Stomach (tissue), 9 donors: ENCODE measurements around the gene TLR1. TPM values are rescaled to one million over a fixed set of nuclear protein-coding genes. Genes with fewer than 3 reads are reported as not detected.
"Not testable (repeated sequence)": the region's sequence is repeated elsewhere in the genome, so short reads cannot be mapped to it uniquely, and the experiment has no call there.

Source experiments
- DNase-seq, 2 donors: peaks; one replicate each; pipeline versions ENCODE4 v3.0.0 to v3.0.0-alpha.2; 2013 to 2019
- H3K27ac ChIP-seq, 5 donors: fragments of 200-600 bp in 4 of 5; sonication (generic) in 4 of 5; one replicate each; pipeline ENCODE4 v1.5.1; 2013 to 2019; ENCODE audit warnings: mild to moderate bottlenecking in 1 of 5, moderate library complexity in 1 of 5
- H3K27me3 ChIP-seq, 3 donors: fragments of 200-600 bp; sonication (generic); one replicate each; pipeline ENCODE4 v1.5.1; 2017 to 2019; ENCODE audit warnings: mixed run types in 1 of 3
- H3K36me3 ChIP-seq, 4 donors: fragments of 200-600 bp; sonication (generic); 1 replicate in 3 of 4; 2 replicates in 1 of 4; pipeline ENCODE4 v1.5.1; 2016 to 2019
- H3K4me1 ChIP-seq, 4 donors: fragments of 200-600 bp; sonication (generic); one replicate each; pipeline ENCODE4 v1.5.1; 2016 to 2019
- H3K4me3 ChIP-seq, 4 donors: fragments of 200-600 bp; sonication (generic) in 3 of 4; one replicate each; pipeline ENCODE4 v1.5.1; 2016 to 2019; ENCODE audit warnings: mild to moderate bottlenecking in 1 of 4
- H3K9me3 ChIP-seq, 4 donors: fragments of 200-600 bp; sonication (generic); one replicate each; pipeline ENCODE4 v1.5.1; 2016 to 2019
- EP300 ChIP-seq: sonication (generic); formaldehyde crosslinking; IDR thresholded peaks from one replicate; pipeline ENCODE4 v1.6.1; 2017; ENCODE audit warnings: antibody characterized with exemption
- POLR2A ChIP-seq, 4 donors: fragments of 450-650 bp; IDR thresholded peaks; one replicate each; pipeline ENCODE4 v1.6.1; 2016; ENCODE audit warnings: antibody characterized with exemption in 4 of 4, control low read depth in 2 of 4, mild to moderate bottlenecking in 1 of 4, moderate library complexity in 1 of 4
- POLR2AphosphoS5 ChIP-seq, 3 donors: sonication (generic); formaldehyde crosslinking; IDR thresholded peaks; one replicate each; pipeline ENCODE4 v1.6.1; 2016; ENCODE audit warnings: antibody characterized with exemption in 3 of 3
- WGBS, 5 donors: extraction: QIAGEN DNeasy Blood & Tissue Kit in 3 of 5; methylation state at CpG; one replicate each; pipeline versions ENCODE4 v1.1.5 to v1.1.7; 2013 to 2018; 5-methylcytosine and 5-hydroxymethylcytosine counted together
- intact Hi-C: fragments of 100-400 bp; cut with DNase I; formaldehyde crosslinking; loops from one replicate; pipeline ENCODE4 v1.15.1; 2023; ENCODE audit warnings: low total_unique reads
- polyA plus RNA-seq, 3 donors: library from polyadenylated mRNA; stranded (reverse); fragments of 200-250 nt; gene quantifications; one replicate each; pipeline ENCODE4 v1.2.3, GENCODE V29; 2013
- total RNA-seq, 5 donors: library from RNA; depleted of rRNA; stranded (reverse); fragments of >200 nt; gene quantifications; one replicate each; pipeline versions ENCODE4 v1.1.0 to v1.2.3, GENCODE V29; 2014 to 2016
- TF ChIP-seq, protein P1 (sequence below), 7 experiments: fragments of 450-650 bp in 4 of 7; fragments of 200-600 bp in 3 of 7; sonication (generic) in 3 of 7; IDR thresholded peaks; one replicate each; pipeline ENCODE4 v1.5.1; 2016 to 2019; ENCODE audit warnings: antibody characterized with exemption in 7 of 7, control low read depth in 2 of 7, mild to moderate bottlenecking in 1 of 7
- donor health status: healthy with polysubstance abuse.
- donor health status: Bipolar disorder and iron deficiency.
- donor health status: healthy.

TLR1 gene
- total and polyA plus RNA-seq, 8 donors: 1.2 to 37.4 (median 5.3) TPM; not detected in 1

DNA sequence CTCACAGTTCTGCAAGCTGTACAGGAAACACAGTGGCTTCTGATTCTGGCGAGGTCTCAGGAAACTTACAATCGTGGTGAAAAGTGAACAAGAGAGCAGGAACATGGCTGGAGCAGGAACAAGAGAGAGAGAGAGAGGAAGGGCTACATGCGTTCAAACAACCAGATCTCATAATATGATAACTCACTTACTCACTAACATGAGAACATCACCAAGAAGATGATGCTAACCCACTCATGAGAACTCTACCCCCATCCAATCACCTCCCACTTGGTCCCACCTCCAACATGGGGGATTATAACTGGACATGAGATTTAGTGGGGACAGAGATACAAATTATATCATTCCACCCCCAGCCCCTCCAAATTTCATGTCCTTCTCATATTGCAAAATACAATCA is 9.8 kb upstream of the TLR1 start:
- intact Hi-C loops: no loop called here
- WGBS, 5 donors: 74 to 85% (median 78%) methylated on average over 3 of the region's 3 CpGs
- H3K27ac ChIP-seq: no peak overlapping the region

GRCh38 chr4:38811297-38811696 is 6.7 kb upstream of the TLR1 start:
- intact Hi-C loops: no loop called here
- WGBS, 5 donors: 80 to 89% (median 83%) methylated on average over 5 to 6 of the region's 6 CpGs

More for the DNA sequence above, 9.8 kb upstream of the TLR1 start:
- Histone ChIP-seq H3K27me3 (no peaks in the 10 kb centered on the region), H3K9me3 (peaks cover 0 to 10% (median 5%) of the 10 kb centered on the region in 4 donors), H3K4me1 (peaks cover 0 to 5% (median 0%) of the 10 kb centered on the region in 4 donors), H3K36me3 (no peaks in the 10 kb centered on the region), H3K4me3 (no peak overlapping the region)
- no peak for DNase-seq
- TF ChIP-seq EP300 (no peak), POLR2A (IDR thresholded peaks at IDR 0.05) (no peak), POLR2AphosphoS5 (IDR thresholded peaks at IDR 0.05) (no peak)
- TF ChIP-seq, protein P1, sequence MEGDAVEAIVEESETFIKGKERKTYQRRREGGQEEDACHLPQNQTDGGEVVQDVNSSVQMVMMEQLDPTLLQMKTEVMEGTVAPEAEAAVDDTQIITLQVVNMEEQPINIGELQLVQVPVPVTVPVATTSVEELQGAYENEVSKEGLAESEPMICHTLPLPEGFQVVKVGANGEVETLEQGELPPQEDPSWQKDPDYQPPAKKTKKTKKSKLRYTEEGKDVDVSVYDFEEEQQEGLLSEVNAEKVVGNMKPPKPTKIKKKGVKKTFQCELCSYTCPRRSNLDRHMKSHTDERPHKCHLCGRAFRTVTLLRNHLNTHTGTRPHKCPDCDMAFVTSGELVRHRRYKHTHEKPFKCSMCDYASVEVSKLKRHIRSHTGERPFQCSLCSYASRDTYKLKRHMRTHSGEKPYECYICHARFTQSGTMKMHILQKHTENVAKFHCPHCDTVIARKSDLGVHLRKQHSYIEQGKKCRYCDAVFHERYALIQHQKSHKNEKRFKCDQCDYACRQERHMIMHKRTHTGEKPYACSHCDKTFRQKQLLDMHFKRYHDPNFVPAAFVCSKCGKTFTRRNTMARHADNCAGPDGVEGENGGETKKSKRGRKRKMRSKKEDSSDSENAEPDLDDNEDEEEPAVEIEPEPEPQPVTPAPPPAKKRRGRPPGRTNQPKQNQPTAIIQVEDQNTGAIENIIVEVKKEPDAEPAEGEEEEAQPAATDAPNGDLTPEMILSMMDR (IDR thresholded peaks at IDR 0.05): no peak

GRCh38 chr4:38807462-38807861 is 2.9 kb upstream of the TLR1 start:
- H3K4me3 ChIP-seq, DNase-seq, intact Hi-C loops, H3K27ac ChIP-seq, H3K27me3 ChIP-seq, H3K9me3 ChIP-seq, H3K36me3 ChIP-seq: not testable (repeated sequence)
- peaks cover 0 to 30% (median 15%) of the 10 kb centered on the region in 4 donors for H3K4me1 ChIP-seq
- 93 to 98% (median 96%) methylated on average over 7 to 29 of the region's 29 CpGs for WGBS, 5 donors

More at GRCh38 chr4:38811297-38811696, 6.7 kb upstream of the TLR1 start:
- H3K27ac ChIP-seq: no peak overlapping the region
- H3K27me3 ChIP-seq: no peaks in the 10 kb centered on the region
- H3K4me3 ChIP-seq: no peak overlapping the region
- H3K9me3 ChIP-seq: peaks cover 0 to 10% (median 5%) of the 10 kb centered on the region in 4 donors
- TF ChIP-seq, protein P1 (IDR thresholded peaks at IDR 0.05): no peak
- TF ChIP-seq EP300 (no peak), POLR2A (IDR thresholded peaks at IDR 0.05) (no peak), POLR2AphosphoS5 (IDR thresholded peaks at IDR 0.05) (no peak)
- peaks cover 0 to 5% (median 0%) of the 10 kb centered on the region in 4 donors for H3K4me1 ChIP-seq
- H3K36me3 ChIP-seq: no peaks in the 10 kb centered on the region
- no peak for DNase-seq

GRCh38 chr4:38806251-38806650 is 1.7 kb upstream of the TLR1 start:
- DNase-seq, H3K36me3 ChIP-seq, intact Hi-C loops, H3K4me3 ChIP-seq, H3K27me3 ChIP-seq, H3K9me3 ChIP-seq: not testable (repeated sequence)
- peaks cover 0 to 30% (median 15%) of the 10 kb centered on the region in 4 donors for H3K4me1 ChIP-seq
- H3K27ac ChIP-seq: peak overlapping the region in 3 of 5 donors; percentile 72 to 81 (median 73)
- WGBS, 5 donors: 76 to 96% (median 95%) methylated on average over 9 of the region's 9 CpGs

- H3K27ac ChIP-seq: peak overlapping the region in 3 of 5 donors; percentile 72 to 81 (median 73)
- peaks cover 0 to 30% (median 15%) of the 10 kb centered on the region in 4 donors for H3K4me1 ChIP-seq
- peaks cover 0 to 3% (median 2%) of the 10 kb centered on the region in 4 donors for H3K36me3 ChIP-seq
- peak overlapping the region in 3 of 4 donors; percentile 1 to 33 (median 33) for H3K4me3 ChIP-seq
- intact Hi-C loops: no loop called here
- WGBS, 5 donors: 43 to 59% (median 56%) methylated on average over 5 of the region's 5 CpGs
- TF ChIP-seq, protein P1 (IDR thresholded peaks at IDR 0.05): no peak
- TF ChIP-seq POLR2AphosphoS5 (IDR thresholded peaks at IDR 0.05): peak in 1 of 3 donors; percentile 5
- H3K9me3 ChIP-seq: no peaks in the 10 kb centered on the region
- peak in 1 of 2 donors; percentile 43 for DNase-seq
- H3K27me3 ChIP-seq: no peaks in the 10 kb centered on the region
Observed at GRCh38 chr4:38805530-38806145, 1.0 kb upstream of the TLR1 start.
